GM06990 (cell line): Measurements from ENCODE around the gene AOC3.

Experiments used
- DNase-seq: peaks from one replicate; pipeline ENCODE4 v3.0.0-alpha.2; 2011; ENCODE audit not compliant: insufficient read length; ENCODE audit errors: extremely low read depth
- H3K27me3 ChIP-seq: replicated peaks from 2 replicates; pipeline ENCODE4 v1.6.0; 2011; ENCODE audit warnings: low read length; ENCODE audit not compliant: control insufficient read depth, insufficient read depth
- H3K36me3 ChIP-seq: 2 replicates; pipeline ENCODE4 v1.5.1; 2011; ENCODE audit warnings: low read length; ENCODE audit not compliant: control insufficient read depth, insufficient read depth
- H3K4me3 ChIP-seq: replicated peaks from 2 replicates; pipeline ENCODE4 v1.5.1; 2011; ENCODE audit warnings: low read depth, mild to moderate bottlenecking, control low read depth, low read length
- TF ChIP-seq, protein P1 (sequence below): IDR thresholded peaks from 2 replicates; pipeline ENCODE4 v1.5.1; 2011; ENCODE audit warnings: low read length, control low read depth, mild to moderate bottlenecking, inconsistent platforms; ENCODE audit not compliant: insufficient read depth, poor library complexity, severe bottlenecking

The AOC3 gene

DNA sequence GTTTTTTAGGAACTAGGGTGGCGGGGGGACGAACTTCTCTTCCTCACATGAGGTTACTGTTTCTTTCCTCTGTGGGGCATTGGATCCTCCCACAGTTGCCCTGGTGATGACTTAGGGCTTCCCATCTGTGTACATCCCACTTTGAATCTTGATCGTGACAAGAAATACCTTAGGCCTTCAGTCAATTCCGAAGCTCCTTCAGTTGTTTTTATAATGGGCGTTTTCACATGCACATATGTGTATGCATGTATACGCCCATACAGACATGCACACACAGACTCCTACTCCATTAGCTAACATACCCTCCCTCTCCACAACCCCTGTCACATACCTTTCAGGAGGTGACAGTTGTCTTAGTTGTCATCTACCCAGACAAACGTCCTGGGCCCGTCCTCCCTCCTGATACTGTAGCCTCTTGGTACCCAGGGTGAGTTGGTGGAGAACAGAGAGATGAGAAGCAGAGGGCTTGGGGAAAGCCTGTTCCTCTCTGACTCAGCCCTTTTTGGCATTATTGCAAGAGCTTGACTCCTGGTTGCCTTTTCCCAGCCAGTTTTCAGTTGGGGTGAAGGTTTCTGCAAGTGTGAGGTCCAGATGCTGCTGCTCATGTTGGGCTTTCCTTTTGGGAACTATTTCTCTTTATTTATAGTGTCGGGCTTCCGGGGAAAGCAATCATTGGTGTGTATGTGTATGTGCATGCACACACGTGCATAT, 8.9 kb upstream of the AOC3 start:
- Histone ChIP-seq H3K36me3 (peaks cover 39% of the 10 kb centered on the region), H3K27me3 (no peaks in the 10 kb centered on the region), H3K4me3 (no peak overlapping the region)
- TF ChIP-seq, protein P1, sequence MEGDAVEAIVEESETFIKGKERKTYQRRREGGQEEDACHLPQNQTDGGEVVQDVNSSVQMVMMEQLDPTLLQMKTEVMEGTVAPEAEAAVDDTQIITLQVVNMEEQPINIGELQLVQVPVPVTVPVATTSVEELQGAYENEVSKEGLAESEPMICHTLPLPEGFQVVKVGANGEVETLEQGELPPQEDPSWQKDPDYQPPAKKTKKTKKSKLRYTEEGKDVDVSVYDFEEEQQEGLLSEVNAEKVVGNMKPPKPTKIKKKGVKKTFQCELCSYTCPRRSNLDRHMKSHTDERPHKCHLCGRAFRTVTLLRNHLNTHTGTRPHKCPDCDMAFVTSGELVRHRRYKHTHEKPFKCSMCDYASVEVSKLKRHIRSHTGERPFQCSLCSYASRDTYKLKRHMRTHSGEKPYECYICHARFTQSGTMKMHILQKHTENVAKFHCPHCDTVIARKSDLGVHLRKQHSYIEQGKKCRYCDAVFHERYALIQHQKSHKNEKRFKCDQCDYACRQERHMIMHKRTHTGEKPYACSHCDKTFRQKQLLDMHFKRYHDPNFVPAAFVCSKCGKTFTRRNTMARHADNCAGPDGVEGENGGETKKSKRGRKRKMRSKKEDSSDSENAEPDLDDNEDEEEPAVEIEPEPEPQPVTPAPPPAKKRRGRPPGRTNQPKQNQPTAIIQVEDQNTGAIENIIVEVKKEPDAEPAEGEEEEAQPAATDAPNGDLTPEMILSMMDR, result no peak
- DNase-seq, result no peak

DNA sequence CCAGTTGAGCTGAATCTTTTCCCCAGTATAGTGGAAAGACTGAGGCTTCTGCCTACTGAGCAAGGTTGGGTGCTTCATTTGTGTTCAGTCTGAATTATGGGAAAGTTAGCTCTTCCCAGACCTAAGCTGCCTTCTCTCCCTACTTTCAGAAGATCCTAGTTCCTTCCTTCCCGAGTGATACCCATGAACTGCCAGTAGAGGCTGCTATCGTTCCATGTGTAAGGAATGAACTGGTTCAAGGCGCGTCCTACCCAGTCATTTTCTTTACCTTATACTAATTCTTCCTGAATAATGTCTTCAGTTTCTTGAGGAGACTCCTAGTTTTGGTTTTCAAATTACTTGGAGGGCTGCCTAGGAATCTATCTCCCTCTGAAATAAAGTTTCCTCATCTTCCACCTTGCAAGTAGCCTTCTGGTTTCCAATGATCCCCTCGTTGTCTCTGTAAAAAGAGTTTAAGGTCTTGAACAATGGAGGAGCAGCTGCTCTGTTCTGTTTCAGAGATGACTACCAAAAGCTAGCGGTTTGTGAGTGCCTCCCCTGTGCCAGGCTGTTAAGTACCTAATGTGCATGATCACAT, 7.6 kb upstream of the AOC3 start:
- H3K4me3 ChIP-seq, result no peak overlapping the region
- peaks cover 31% of the 10 kb centered on the region for H3K36me3 ChIP-seq
- no peaks in the 10 kb centered on the region for H3K27me3 ChIP-seq
- DNase-seq, result no peak
- TF ChIP-seq, protein P1, result peak; percentile 73

DNA sequence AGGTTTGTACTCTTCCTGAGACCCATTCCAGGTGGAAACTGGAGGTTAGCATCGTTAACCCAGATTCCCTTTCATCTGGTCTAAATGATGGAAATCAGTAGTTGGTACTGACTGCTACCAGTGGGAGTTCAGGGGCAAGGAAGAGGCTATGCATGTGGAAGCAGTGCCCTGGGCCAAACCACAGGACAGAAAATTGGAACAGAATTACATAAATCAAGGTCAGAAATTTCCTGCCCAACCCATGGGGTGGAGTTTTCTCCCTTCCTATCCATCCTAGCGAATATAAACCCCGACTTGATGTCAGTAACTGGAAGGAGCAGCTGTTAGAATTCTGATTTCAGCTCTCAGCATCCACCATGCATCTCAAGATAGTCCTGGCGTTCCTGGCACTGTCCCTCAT, 6.7 kb upstream of the AOC3 start, which contains the start of gene AOC2:
Gene AOC2 (plus strand): TSS at position 310 of the 400 bp plus-strand sequence. CDS start 47 bp downstream, at position 357.
- Histone ChIP-seq H3K4me3 (no peak within 1 kb of the TSS), H3K36me3 (peaks cover 22% of the 10 kb centered on the region), H3K27me3 (no peaks in the 10 kb centered on the region)
- DNase-seq, result no peak
- TF ChIP-seq, protein P1, result no peak

- TF ChIP-seq, protein P1, result no peak
- H3K4me3 ChIP-seq, result no peak overlapping the region
- DNase-seq, result no peak
- H3K27me3 ChIP-seq, result no peaks in the 10 kb centered on the region
- H3K36me3 ChIP-seq, result peaks cover 21% of the 10 kb centered on the region
These were observed 6.0 kb upstream of the AOC3 start for GRCh38 chr17:42844761-42845555.

GRCh38 chr17:42845556-42845917, 5.5 kb upstream of the AOC3 start:
- TF ChIP-seq, protein P1, result no peak

More at GRCh38 chr17:42845556-42845917, 5.5 kb upstream of the AOC3 start:
- H3K4me3 ChIP-seq, result no peak overlapping the region
- no peaks in the 10 kb centered on the region for H3K27me3 ChIP-seq
- DNase-seq, result no peak
- H3K36me3 ChIP-seq, result peaks cover 21% of the 10 kb centered on the region
